ENCODE data around the gene CNTN2. TPM values are rescaled to one million over a fixed set of nuclear protein-coding genes. Genes with fewer than 3 reads are reported as not detected.

The CNTN2 gene
- total RNA-seq, 1 experiment from 2014 or later, result 1.2 TPM

DNA sequence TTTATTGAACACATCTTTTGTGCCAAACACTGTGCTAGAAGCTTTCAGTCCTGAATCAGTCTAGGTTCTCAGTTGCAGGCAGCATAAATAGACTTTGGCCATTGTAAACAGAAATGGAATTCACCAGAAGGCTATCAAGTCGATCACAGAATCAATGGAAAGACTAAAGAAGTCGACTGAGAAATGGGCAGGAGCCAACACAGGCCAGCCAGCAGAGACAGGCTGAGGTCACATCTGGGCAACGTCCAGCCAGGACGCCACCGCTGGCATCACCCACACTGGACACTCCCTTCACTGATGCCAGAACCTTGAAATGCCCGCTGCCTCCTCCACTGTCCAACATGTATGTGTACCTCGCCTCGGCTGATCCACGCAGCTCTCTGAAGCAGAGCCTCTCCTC, 5.5 kb upstream of the CNTN2 start (continued):
- TF ChIP-seq, protein P1, sequence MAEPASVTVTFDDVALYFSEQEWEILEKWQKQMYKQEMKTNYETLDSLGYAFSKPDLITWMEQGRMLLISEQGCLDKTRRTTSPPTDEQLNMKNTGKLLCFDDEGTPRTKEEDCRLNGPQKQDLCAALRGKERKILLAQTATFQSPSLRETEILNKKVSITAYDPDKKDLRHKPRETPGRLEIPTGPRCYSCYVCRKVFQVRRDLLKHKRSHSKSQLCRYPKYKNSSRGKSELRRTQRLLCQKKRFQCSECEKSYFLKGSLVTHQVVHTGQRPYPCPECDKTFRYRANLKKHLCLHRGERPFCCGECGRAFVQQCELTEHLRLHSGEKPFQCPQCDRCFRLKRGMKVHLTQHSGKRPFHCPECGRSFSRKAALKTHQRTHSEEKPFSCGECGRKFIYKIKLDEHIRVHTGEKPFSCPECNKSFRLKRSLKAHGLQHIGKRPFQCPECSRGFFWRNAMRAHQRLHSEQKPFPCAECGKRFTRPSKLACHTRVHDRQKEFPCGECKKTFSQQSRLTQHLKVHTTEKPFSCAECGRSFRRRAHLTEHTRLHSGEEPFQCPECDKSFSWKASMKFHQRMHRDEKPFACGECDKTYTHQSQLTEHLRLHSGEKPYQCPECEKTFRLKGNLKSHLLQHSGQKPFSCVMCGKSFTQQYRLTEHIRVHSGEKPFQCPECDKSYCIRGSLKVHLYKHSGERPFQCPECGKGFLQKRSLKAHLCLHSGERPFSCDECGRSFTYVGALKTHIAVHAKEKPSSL (CRISPR knock-in tag; conservative IDR thresholded peaks at IDR 0.05), result no peak
- TF ChIP-seq, protein P2, sequence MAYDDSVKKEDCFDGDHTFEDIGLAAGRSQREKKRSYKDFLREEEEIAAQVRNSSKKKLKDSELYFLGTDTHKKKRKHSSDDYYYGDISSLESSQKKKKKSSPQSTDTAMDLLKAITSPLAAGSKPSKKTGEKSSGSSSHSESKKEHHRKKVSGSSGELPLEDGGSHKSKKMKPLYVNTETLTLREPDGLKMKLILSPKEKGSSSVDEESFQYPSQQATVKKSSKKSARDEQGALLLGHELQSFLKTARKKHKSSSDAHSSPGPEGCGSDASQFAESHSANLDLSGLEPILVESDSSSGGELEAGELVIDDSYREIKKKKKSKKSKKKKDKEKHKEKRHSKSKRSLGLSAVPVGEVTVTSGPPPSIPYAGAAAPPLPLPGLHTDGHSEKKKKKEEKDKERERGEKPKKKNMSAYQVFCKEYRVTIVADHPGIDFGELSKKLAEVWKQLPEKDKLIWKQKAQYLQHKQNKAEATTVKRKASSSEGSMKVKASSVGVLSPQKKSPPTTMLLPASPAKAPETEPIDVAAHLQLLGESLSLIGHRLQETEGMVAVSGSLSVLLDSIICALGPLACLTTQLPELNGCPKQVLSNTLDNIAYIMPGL (CRISPR knock-in tag; IDR thresholded peaks at IDR 0.05), result no peak
- TF ChIP-seq MLX (CRISPR knock-in tag; IDR thresholded peaks at IDR 0.05), result no peak
- TF ChIP-seq HMGA2 (CRISPR knock-in tag; IDR thresholded peaks at IDR 0.05), result no peak

- no peak for ATAC-seq
- DNase-seq (ENCODE audit: low spot score), result no peak
- Mint-ChIP-seq H3K27ac (no peak overlapping the region), H3K4me3 (no peak overlapping the region), H3K9me3 (no peaks in the 10 kb centered on the region), H3K36me3 (no peaks in the 10 kb centered on the region), H3K4me1 (no peaks in the 10 kb centered on the region), H3K27me3 (ENCODE audit: low read depth) (peaks cover 27% of the 10 kb centered on the region)
- TF ChIP-seq MAX (CRISPR knock-in tag; IDR thresholded peaks at IDR 0.05) (no peak), RORB (CRISPR knock-in tag; IDR thresholded peaks at IDR 0.05) (no peak), ESRRA (CRISPR knock-in tag; IDR thresholded peaks at IDR 0.05; ENCODE audit: borderline replicate concordance) (no peak), ZNF263 (CRISPR knock-in tag; IDR thresholded peaks at IDR 0.05; ENCODE audit: low read depth) (no peak), FOXP1 (CRISPR knock-in tag; IDR thresholded peaks at IDR 0.05; ENCODE audit: borderline replicate concordance) (no peak), SMAD3 (CRISPR knock-in tag; IDR thresholded peaks at IDR 0.05; ENCODE audit: borderline replicate concordance) (no peak), ZNF416 (CRISPR knock-in tag; IDR thresholded peaks at IDR 0.05) (no peak), NR2C2 (CRISPR knock-in tag; IDR thresholded peaks at IDR 0.05) (no peak), KAT7 (CRISPR knock-in tag; IDR thresholded peaks at IDR 0.05; ENCODE audit: borderline replicate concordance) (no peak), ZBTB21 (CRISPR knock-in tag; IDR thresholded peaks at IDR 0.05; ENCODE audit: borderline replicate concordance) (no peak), ZNF219 (CRISPR knock-in tag; IDR thresholded peaks at IDR 0.05; ENCODE audit: borderline replicate concordance) (no peak), HMGA2 (CRISPR knock-in tag; IDR thresholded peaks at IDR 0.05) (no peak), MXD4 (CRISPR knock-in tag; IDR thresholded peaks at IDR 0.05; ENCODE audit: borderline replicate concordance) (no peak), JUN (CRISPR knock-in tag; IDR thresholded peaks at IDR 0.05) (no peak)
- TF ChIP-seq, protein P3, sequence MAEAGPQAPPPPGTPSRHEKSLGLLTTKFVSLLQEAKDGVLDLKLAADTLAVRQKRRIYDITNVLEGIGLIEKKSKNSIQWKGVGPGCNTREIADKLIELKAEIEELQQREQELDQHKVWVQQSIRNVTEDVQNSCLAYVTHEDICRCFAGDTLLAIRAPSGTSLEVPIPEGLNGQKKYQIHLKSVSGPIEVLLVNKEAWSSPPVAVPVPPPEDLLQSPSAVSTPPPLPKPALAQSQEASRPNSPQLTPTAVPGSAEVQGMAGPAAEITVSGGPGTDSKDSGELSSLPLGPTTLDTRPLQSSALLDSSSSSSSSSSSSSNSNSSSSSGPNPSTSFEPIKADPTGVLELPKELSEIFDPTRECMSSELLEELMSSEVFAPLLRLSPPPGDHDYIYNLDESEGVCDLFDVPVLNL (CRISPR knock-in tag; IDR thresholded peaks at IDR 0.05; ENCODE audit: borderline replicate concordance, low read depth), result no peak
- TF ChIP-seq, protein P4, sequence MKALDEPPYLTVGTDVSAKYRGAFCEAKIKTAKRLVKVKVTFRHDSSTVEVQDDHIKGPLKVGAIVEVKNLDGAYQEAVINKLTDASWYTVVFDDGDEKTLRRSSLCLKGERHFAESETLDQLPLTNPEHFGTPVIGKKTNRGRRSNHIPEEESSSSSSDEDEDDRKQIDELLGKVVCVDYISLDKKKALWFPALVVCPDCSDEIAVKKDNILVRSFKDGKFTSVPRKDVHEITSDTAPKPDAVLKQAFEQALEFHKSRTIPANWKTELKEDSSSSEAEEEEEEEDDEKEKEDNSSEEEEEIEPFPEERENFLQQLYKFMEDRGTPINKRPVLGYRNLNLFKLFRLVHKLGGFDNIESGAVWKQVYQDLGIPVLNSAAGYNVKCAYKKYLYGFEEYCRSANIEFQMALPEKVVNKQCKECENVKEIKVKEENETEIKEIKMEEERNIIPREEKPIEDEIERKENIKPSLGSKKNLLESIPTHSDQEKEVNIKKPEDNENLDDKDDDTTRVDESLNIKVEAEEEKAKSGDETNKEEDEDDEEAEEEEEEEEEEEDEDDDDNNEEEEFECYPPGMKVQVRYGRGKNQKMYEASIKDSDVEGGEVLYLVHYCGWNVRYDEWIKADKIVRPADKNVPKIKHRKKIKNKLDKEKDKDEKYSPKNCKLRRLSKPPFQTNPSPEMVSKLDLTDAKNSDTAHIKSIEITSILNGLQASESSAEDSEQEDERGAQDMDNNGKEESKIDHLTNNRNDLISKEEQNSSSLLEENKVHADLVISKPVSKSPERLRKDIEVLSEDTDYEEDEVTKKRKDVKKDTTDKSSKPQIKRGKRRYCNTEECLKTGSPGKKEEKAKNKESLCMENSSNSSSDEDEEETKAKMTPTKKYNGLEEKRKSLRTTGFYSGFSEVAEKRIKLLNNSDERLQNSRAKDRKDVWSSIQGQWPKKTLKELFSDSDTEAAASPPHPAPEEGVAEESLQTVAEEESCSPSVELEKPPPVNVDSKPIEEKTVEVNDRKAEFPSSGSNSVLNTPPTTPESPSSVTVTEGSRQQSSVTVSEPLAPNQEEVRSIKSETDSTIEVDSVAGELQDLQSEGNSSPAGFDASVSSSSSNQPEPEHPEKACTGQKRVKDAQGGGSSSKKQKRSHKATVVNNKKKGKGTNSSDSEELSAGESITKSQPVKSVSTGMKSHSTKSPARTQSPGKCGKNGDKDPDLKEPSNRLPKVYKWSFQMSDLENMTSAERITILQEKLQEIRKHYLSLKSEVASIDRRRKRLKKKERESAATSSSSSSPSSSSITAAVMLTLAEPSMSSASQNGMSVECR (CRISPR knock-in tag; IDR thresholded peaks at IDR 0.05; ENCODE audit: borderline replicate concordance), result no peak
- POLR2A ChIA-PET, result no interaction called here
- CTCF ChIA-PET, result interaction anchor here (1.2 to 8.8 kb wide), 2 partner anchors 9 to 23 kb away, joined by 4 to 90 read pairs; no protein-coding TSS in a partner anchor
Measured at GRCh38 chr1:205038132-205038786, 4.8 kb upstream of the CNTN2 start.
